Fibroblast of upper back skin (primary cell): ENCODE results near the gene NAA16.

Source experiments
- DNase-seq: peaks from one replicate; pipeline ENCODE4 v3.0.0-alpha.2; 2013

NAA16 gene

GRCh38 chr13:41361491-41361890, 50.4 kb downstream of the NAA16 start:
- no peak for DNase-seq

DNA sequence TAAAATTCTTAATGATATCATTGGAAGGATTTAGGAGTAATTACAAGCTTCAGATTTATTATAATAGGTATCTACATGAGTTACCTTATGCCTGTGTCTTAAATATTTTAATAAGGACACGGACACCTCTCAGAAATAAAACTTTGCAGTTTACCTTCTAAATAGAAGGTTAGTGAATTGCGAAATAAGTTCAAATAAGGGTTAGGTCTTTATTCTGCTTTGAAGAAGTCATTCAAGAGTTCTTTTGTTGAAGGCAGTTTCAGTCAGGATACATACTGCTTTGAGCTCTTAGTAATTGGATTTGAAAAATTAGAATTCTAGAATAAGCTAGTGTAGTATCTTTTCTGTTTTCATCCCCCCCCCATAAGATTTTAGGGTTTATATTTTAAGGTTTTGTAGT, 53.0 kb downstream of the NAA16 start:
- DNase-seq, result no peak

DNA sequence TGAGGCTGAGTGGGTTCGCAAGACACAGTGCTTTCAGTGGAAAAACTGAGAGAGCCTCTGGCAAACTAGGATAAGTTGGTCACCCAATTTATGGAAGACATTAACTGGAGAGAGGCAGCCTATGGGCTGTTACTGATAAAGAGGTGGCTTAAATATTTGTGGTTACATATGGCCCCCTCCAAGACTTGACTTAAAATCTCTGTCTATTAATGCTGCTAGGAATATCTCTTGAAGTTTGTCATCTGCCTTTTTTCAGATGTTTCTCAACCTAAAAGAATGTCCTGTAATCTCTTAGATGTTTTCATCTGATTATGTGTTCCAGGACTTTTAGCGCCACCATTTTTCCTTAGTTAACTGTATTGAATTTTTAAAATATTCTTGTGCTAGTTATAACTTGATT, 54.6 kb downstream of the NAA16 start:
- DNase-seq, result peak; percentile 58

GRCh38 chr13:41370736-41371135, 59.7 kb downstream of the NAA16 start:
- no peak for DNase-seq

- DNase-seq, result no peak
Measured at GRCh38 chr13:41377446-41377845, 66.4 kb downstream of the NAA16 start.

DNA sequence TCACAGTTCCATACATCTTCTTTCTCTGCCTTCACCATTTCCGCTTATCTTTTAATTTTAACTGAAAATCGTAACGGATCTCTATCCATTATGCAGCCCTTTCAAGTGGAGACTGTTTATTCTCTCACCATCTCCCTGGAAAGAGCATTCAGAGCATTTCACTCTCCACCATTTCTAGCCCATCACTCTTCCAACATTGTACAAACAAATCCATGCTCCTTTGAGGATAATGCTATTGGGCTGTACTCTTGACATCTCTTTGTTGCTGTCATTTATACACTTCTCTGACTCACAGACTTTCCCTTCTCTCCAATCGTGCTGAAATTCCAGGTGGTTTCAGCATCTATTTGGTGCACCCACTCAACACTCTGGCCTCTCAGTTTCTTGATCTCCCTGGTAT, 71.4 kb downstream of the NAA16 start:
- DNase-seq, result no peak

DNA sequence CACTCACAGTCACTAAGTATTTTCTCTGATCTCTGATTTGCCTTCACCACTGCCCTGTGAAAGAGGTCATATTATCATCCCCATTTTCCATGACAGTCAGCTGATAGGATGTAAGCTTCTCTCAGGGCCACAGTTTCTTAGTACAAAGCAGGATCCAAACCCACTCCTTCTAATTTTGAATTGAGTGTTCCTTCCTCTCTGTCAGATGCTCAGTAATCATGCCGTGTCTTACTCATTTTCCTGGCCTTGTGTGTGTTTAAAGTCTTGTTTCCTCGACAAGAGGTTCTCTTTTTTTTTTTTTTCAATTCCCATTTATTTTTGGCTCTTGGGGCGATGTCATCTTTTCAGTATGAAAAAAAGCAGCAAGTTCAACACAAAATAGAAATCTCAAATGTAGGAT, 72.3 kb downstream of the NAA16 start:
- DNase-seq, result no peak

DNA sequence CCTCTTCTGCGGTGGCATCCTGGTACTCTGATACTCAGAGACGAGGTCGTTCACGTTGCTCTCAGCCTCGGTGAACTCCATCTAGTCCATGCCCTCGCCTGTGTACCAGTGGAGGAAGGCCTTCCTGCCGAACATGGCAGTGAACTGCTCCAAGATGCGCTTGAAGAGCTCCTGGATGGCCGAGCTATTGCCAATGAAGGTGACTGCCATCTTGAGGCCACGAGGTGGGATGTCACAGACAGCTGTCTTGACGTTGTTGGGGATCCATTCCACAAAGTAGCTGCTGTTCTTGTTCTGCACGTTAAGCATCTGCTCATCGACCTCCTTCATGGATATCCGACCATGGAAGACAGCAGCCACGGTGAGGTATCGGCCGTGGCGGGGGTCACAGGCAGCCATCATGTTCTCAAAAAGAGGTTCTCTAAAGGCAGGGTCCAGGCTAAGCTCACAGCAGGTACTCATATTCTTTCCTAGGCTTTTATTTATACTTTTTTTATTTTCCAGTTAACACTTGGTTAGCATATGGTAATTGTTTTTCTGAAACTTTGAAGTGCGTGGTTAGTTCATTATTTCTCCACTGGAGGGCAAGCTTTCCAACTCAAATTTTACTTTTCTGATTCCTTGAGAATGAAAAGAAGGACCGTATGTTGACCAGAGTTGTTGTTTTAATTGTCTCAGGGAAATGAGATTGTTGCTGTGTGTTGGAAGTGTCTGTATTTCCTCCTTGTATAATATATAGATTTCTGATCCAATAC, 73.9 kb downstream of the NAA16 start:
- DNase-seq, result no peak

DNA sequence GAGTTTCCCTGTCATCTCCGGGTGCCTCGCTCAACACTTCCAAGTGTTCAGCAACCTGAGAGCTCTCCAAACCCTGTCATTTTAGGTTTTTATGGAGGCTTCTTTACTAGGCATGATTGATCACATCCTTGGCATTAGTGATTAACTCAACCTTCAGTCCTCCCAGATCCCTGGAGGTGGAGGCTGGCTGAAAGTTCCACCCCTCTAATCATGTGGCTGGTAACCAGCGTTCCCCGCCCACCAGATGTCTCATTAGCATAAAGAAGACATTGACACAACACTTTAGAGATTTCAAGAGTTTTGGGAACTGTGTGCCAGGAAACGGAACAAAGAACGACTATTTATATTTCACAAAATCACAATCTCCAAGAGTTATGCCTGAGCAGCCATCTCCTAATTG, 75.1 kb downstream of the NAA16 start:
- DNase-seq, result no peak

DNA sequence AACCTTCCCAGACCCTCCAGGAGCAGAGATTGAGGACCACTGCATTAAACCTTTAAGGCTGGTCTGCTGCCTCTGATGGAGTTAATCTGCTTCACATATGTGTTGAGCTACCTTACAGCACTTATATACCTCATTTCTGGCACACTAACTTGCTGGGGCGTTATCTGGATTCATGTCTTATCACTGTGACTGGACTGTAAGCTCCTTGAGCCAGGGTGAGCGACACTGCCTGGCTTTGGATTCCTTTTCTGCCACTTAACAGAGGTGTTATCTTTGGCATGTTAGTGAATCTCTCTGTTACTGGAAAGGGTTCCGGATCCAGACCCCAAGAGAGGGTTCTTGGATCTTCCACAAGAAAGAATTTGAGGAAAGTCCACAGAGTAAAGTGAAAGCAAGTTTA, 76.5 kb downstream of the NAA16 start:
- no peak for DNase-seq

DNA sequence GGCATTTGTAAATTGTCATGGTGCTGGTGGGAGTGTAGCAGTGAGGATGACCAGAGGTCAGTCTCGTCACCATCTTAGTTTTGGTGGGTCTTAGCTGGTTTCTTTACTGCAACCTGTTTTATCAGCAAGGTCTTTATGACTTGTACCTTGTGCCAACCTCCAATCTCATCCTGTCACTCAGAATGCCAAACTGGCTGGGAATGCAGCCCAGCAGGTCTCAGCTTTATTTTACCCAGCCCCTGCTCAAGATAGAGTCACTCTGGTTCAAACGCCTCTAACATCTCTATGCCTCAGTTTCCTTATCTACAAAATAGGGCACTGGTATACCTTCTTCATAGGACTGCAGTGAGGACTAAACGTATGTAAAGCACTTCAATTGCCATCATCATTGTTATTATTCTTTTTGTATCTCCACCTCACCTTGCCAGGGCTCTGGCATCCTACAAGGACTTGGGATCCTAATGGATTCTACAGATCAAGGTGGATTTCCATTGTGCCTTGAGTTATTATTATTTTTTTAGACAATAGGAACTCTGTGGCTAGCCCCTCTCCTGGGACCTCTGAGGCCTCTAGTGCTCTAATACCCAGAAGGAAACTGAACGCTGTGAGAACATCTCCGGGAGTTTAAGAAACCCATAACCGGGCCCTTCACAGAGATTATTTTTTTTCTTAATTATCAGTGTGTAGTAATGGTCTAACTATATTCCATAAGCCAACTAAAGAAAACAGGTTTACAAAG, 77.2 kb downstream of the NAA16 start:
- no peak for DNase-seq

DNA sequence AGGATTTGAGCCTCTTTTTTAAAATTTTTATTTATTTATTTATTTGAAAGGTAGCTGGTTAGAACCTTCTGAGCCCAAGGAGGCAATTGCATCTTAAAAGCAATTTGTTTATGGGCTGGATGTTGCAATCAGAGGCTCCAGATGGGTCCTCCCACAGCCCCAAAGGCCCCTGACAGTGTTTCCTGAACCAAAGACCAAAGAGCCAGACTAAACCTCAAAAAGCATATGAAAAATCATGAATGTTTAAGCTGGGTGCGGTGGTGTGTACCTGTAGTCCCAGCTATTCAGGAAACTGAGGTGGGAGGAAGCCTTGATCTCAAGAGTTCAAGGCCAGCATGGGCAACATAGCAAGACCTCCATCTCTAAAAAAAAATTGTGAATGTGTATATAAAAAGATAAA, 78.5 kb downstream of the NAA16 start:
- no peak for DNase-seq

DNA sequence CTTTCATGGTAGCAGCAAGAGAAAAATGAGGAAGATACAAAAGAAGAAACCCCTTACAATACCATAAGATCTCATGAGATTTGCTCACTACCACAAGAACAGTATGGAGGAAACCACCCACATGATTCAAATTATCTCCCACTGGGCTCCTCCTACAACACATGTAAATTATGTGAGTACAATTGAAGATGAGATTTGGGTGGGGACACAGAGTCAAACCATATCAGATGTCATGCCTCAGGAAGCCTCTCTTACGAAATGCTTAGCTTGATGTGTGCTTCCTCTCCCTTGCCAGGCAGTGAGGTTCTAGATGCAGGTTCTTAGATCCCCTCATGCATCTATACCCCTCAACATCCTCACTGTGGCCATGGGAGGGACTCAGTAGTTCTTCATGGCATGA, 83.1 kb downstream of the NAA16 start:
- DNase-seq, result no peak

GRCh38 chr13:41398494-41399170, 87.6 kb downstream of the NAA16 start:
- DNase-seq, result no peak

DNA sequence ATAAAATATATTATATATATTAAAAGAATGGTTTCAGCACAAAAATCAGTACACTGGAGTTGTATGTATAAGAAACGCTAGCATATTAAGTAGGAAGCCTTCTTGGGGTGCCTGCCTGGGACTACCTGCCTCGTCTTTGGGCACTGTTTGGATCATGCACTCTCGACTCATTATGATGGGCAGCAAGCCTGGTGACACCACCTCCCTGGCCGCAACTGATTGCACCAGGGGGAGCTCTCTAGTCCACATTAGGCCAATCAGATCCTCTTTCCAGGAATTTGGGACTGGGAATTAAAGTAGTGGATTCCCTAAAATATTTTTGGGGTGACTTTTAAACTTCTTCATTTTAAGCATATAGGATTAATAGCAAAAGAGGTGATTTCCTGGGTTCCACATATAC, 90.3 kb downstream of the NAA16 start:
- no peak for DNase-seq

DNA sequence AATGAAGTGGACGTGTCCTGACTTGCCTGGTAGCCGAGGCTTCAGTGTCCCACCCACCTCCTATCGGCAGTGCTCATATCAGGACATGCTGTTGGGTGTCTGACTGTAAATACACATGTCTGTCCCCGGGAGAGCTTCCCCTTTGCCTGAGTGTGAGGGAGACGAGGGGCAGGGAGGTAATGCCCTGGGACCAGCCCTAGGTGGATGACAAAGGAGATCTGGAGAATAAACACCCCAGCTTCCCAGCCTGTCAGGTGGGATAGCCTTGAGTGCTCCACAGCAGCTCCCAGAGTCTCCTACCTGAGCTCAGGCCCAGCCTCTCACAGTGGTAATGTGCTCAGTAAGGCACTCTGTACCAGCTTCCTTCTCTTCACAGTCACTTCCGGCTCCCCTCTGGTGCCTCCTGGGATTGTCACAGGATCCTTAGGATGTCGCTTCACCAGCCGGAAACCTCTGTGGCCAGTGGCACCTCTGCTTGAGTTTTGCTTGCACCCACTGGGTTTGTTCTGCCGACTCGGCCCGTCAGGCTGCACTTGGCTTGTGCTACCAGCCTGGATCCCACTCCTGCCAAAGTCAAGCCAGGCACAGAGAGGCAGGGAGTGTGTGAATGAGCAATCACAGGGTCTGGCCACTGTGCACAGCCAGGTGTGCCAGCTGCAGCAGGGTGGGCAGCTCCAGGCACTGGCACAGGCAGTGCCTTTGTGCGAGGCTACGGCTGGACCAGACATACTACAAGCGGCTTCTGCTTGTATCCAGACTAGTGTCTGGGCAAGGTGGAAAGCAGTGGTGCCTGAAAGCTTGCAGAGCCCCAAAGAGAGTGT, 91.8 kb downstream of the NAA16 start:
- DNase-seq, result no peak

DNA sequence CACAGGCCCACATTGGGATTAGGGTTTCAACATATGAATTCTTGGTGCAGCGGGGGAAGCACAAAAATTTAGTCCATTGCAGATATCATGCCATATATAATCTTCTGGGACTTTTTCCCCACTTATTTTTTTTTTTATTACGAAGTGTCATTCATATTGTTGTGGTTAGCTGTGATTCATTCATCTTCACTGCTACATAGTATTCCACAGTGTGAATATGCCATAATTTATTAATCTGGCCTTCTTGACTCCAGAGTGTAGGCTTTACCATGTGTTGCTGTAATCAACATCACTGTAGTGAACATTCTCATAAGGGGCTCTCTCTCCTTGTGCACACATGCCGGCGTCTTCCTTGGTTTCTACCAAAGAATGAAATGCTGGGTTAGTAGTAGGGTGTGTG, 92.9 kb downstream of the NAA16 start:
- DNase-seq, result no peak

DNA sequence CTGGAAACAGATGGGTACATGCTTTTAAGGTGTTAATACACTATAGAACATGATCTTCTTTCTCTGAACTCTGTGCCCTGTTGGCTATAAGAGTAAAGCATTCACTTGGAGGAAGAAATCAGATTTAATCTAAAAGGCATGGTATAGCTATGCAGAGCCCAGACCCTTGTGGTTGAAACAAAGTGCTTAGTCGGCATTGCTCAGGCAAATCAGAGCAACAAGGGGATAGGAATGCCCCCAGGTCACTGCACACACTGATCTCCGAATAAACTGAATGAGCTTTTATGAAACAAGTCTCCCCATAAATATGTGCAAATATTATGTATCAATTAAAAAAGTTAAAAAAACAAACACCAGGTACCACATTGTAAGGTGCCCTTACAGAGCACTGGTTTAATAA, 94.3 kb downstream of the NAA16 start:
- DNase-seq, result peak; percentile 13

- DNase-seq, result peak; percentile 44
Measured at GRCh38 chr13:41407380-41407779, 96.3 kb downstream of the NAA16 start.

GRCh38 chr13:41408121-41408520, 97.1 kb downstream of the NAA16 start:
- DNase-seq, result peak; percentile 61

GRCh38 chr13:41408746-41409145, 97.7 kb downstream of the NAA16 start:
- no peak for DNase-seq

DNA sequence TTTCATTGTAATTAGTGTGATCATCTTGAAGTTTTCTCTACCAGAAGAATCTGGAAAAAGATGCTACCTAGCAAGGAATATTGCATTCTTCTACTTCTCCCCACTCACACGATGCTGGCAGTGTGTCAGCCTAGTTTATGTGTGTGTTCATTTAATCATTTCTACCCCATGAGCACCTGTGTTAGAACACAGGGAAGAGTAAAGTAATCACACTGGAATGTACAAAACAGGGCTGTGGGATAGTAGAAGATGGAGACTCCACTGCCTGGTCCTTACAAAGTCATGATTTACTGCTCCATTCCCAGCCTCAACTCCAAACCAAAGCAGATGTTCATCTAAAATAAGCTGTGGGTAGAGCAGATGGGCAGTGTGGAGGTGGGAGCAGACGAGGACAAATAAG, 98.5 kb downstream of the NAA16 start:
- DNase-seq, result peak; percentile 30

DNA sequence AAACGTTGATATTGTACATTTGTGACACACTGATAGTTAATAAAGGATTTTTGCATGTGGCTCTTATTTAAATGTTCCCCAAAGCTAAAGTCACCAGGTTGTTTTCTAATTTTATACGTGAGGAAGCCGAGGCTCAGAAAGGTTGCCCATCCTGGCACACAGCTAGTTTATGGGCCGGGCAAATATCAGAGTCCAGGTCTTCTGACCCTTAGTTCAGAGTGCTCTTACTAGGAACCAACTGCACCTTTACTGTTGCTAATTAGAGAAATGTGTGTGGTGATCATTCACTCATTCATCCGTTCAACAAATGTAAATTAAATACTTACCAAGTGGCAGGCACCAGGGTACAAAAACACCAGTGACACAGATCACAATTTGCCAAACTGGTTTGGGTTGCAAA, 100.0 kb downstream of the NAA16 start:
- DNase-seq, result no peak
